ENCODE measurements around the gene NRP1. TPM values are rescaled to one million over a fixed set of nuclear protein-coding genes. Genes with fewer than 3 reads are reported as not detected.

Gene NRP1
- total and polyA plus RNA-seq, 4 donors: 18.5 to 188 (median 71.7) TPM

GRCh38 chr10:33272635-33273034 is 61.8 kb downstream of the NRP1 start:
- ATAC-seq (ENCODE audit: insufficient read depth, low FRiP score): no peak
- no peak overlapping the region for H3K9ac ChIP-seq (ENCODE audit: insufficient read depth in 1 of 2, low read length in 2 of 2)
- 77 to 79% methylated on average over 7 of the region's 7 CpGs for WGBS, 2 donors

GRCh38 chr10:33271969-33272583 is 62.4 kb downstream of the NRP1 start:
- no peak for ATAC-seq (ENCODE audit: insufficient read depth, low FRiP score)
- H3K4me1 ChIP-seq (ENCODE audit: control insufficient read depth in 5 of 5, insufficient read depth in 5 of 5, low read length in 5 of 5): peaks cover 8 to 27% (median 19%) of the 10 kb centered on the region in 5 donors
- no peaks in the 10 kb centered on the region for H3K9me3 ChIP-seq (ENCODE audit: control insufficient read depth in 4 of 4, insufficient read depth in 3 of 4, low read length in 3 of 4)
- no peak overlapping the region for H3K9ac ChIP-seq (ENCODE audit: insufficient read depth in 1 of 2, low read length in 2 of 2)
- peaks cover 3 to 16% (median 5%) of the 10 kb centered on the region in 4 donors for H3K36me3 ChIP-seq (ENCODE audit: control insufficient read depth in 4 of 4, insufficient read depth in 4 of 4, low read length in 4 of 4)
- peak overlapping the region in 1 of 2 donors; percentile 83 for H3K27ac ChIP-seq (ENCODE audit: low read depth in 1 of 2, low read length in 1 of 2)
- H3K4me3 ChIP-seq: no peak overlapping the region
- no peaks in the 10 kb centered on the region for H3K27me3 ChIP-seq (ENCODE audit: control insufficient read depth in 3 of 3, insufficient read depth in 3 of 3, low read length in 2 of 3)
- 55 to 74% methylated on average over 4 of the region's 4 CpGs for WGBS, 2 donors
- no peak for TF ChIP-seq CTCF (IDR thresholded peaks at IDR 0.05; ENCODE audit: control extremely low read depth, extremely low read depth)
- no peak for DNase-seq

More at GRCh38 chr10:33272635-33273034, 61.8 kb downstream of the NRP1 start:
- peaks cover 2 to 16% (median 4%) of the 10 kb centered on the region in 4 donors for H3K36me3 ChIP-seq (ENCODE audit: control insufficient read depth in 4 of 4, insufficient read depth in 4 of 4, low read length in 4 of 4)
- H3K9me3 ChIP-seq (ENCODE audit: control insufficient read depth in 4 of 4, insufficient read depth in 3 of 4, low read length in 3 of 4): no peaks in the 10 kb centered on the region
- H3K27me3 ChIP-seq (ENCODE audit: control insufficient read depth in 3 of 3, insufficient read depth in 3 of 3, low read length in 2 of 3): no peaks in the 10 kb centered on the region
- no peak overlapping the region for H3K4me3 ChIP-seq
- no peak for DNase-seq
- TF ChIP-seq CTCF (IDR thresholded peaks at IDR 0.05; ENCODE audit: control extremely low read depth, extremely low read depth): no peak
- H3K4me1 ChIP-seq (ENCODE audit: control insufficient read depth in 5 of 5, insufficient read depth in 5 of 5, low read length in 5 of 5): peaks cover 12 to 31% (median 19%) of the 10 kb centered on the region in 5 donors
- H3K27ac ChIP-seq (ENCODE audit: low read depth in 1 of 2, low read length in 1 of 2): peak overlapping the region; percentile 63 to 83

- H3K36me3 ChIP-seq (ENCODE audit: control insufficient read depth in 4 of 4, insufficient read depth in 4 of 4, low read length in 4 of 4): peaks cover 6 to 18% (median 6%) of the 10 kb centered on the region in 4 donors
- no peak for ATAC-seq (ENCODE audit: insufficient read depth, low FRiP score)
- WGBS, 2 donors: 85 to 95% methylated on average over 1 of the region's 1 CpG
- no peak for TF ChIP-seq CTCF (IDR thresholded peaks at IDR 0.05; ENCODE audit: control extremely low read depth, extremely low read depth)
- no peak overlapping the region for H3K4me3 ChIP-seq
- no peaks in the 10 kb centered on the region for H3K9me3 ChIP-seq (ENCODE audit: control insufficient read depth in 4 of 4, insufficient read depth in 3 of 4, low read length in 3 of 4)
- H3K9ac ChIP-seq (ENCODE audit: insufficient read depth in 1 of 2, low read length in 2 of 2): no peak overlapping the region
- H3K27me3 ChIP-seq (ENCODE audit: control insufficient read depth in 3 of 3, insufficient read depth in 3 of 3, low read length in 2 of 3): no peaks in the 10 kb centered on the region
- H3K4me1 ChIP-seq (ENCODE audit: control insufficient read depth in 5 of 5, insufficient read depth in 5 of 5, low read length in 5 of 5): peaks cover 11 to 26% (median 19%) of the 10 kb centered on the region in 5 donors
- no peak for DNase-seq
- no peak overlapping the region for H3K27ac ChIP-seq (ENCODE audit: low read depth in 1 of 2, low read length in 1 of 2)
Measured at GRCh38 chr10:33270971-33271370, 63.5 kb downstream of the NRP1 start.

Data from lung (tissue), 12 donors.